ENCODE data around the gene PADI6.
"Not testable (repeated sequence)": the region's sequence is repeated elsewhere in the genome, so short reads cannot be mapped to it uniquely, and the experiment has no call there.

Gene PADI6

GRCh38 chr1:17404034-17404684 is 32.2 kb downstream of the PADI6 start:
- no peak for DNase-seq (ENCODE audit: low spot score)

DNA sequence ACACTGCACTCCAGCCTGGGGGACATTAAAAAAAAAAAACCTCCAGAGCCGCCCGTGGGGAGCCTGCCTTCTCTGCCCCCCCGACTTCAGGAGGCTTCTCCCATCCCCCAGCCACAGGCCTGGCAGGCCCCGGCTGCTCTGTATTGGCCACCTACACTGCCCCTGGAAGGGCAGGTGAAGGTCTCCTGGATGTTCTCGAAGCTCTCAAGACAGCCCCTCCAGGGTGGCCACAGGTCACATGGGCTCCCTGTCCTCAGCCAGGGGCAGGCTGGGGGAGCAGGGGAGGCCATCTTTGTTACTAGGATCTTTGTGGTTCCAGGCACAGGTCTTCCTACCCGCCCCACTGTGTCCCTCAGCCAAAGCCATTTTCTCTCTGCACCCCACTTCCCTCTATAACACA is 32.8 kb downstream of the PADI6 start:
- DNase-seq (ENCODE audit: low spot score): no peak

- peak; percentile 87 for DNase-seq (ENCODE audit: low spot score)
Observed at GRCh38 chr1:17405898-17406759, 34.1 kb downstream of the PADI6 start.

DNA sequence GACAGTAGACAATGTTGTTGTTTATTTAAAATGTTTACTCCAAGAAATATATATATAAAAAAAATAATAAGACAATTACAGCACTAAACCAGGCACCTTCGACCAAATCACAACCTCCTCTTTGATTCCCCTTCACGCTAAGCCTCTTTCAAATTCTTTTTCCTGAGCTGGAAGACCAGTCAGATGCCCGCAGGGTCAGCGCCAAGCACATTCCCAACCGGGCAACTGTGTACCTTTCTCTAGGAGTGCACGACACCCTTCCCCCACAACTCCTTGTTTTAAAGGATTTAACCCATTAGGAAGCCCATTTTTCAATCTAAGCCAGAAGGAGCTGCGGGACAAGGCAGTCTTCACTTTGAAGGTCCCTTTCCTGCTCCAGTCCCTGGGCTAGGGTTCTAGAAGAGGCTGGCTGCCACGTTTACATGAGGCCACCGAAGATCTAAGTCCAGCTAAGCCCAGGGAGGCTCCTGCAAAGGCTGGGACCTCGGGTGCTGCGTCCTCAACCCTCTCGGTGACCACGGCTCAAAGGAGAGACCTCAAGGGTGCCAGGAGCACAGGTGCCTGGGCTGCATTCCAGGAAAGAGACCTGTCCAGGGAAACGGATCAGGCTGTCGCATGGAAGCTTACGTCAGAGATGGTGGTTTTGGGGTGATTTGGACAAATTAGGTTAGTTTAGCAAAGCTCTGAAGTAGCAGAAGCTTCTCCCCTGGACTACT is 34.9 kb downstream of the PADI6 start:
- not testable (repeated sequence) for DNase-seq (ENCODE audit: low spot score)

DNA sequence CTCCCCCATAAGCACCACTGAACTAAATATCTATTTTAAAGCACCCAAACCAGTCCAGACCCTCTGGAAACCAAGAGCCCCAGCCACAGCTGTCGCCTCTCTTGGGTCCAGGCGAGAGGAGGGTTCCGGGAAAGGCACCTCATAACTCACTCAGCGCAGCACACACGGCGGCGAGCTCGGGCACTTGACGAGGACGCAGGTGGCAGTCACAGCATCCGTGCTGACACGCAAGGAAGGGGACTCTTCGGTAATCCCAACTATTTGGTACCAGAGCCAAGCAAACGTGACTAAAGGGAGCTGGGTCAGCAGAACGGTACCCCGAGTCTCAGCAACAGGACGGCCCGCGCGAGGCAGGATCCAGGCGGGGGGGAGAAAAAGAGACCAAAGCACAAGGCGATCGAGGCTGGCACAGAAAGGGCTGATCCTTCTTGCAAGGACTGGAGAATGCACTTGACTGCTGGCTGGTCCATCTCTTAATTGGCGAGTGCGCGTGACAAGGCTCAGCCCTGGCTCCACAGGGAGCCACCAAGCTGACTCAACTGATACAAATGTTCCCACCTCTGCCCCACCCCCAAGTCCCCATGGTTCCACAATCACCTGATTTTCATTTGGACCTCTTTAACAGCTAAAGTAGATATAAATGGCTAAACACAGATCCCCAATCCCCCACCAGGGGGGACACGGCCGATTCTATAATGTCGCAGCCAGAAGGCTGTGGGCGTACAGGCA is 36.0 kb downstream of the PADI6 start:
- not testable (repeated sequence) for DNase-seq (ENCODE audit: low spot score)

DNA sequence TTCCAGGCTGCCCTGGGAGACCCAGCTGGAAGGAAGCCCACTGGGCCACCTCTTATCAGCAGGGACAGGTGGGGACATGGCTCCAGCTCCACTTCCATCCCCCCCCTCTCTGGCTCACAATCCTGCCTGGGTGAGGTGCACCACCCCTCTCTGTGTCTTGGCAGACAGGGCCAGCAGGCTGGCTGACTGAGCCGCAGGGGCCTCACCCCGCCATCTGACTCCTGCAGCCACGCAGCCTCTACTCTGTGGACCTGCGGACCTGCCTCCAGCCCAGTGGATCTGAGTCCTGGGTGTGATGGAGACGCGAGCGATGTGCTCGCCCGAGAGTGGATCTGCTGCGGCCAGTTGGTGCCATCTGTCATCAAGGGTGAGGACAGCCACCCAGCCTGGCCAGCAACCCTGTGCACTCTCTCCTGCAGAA is 37.4 kb downstream of the PADI6 start:
- no peak for DNase-seq (ENCODE audit: low spot score)

- no peak for DNase-seq (ENCODE audit: low spot score)
Observed at GRCh38 chr1:17412093-17412870, 40.3 kb downstream of the PADI6 start.

DNA sequence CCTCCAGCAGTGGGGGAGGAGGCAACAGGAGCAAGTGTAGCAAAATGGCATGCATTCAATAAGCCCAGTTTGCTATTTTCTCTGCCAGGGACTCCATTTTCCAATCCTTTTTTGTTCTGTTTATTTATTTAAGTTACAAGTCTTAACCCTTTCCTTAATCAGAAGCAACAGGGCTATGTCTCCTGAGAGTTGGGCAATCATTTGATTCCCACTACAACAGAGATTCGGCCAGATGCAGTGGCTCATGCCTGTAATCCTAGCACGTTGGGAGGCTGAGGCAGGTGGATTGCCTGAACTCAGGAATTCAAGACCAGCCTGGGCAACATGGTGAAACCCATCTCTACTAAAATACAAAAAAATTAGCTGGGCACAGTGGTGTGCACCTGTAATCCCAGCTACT is 42.0 kb downstream of the PADI6 start:
- no peak for DNase-seq (ENCODE audit: low spot score)

DNA sequence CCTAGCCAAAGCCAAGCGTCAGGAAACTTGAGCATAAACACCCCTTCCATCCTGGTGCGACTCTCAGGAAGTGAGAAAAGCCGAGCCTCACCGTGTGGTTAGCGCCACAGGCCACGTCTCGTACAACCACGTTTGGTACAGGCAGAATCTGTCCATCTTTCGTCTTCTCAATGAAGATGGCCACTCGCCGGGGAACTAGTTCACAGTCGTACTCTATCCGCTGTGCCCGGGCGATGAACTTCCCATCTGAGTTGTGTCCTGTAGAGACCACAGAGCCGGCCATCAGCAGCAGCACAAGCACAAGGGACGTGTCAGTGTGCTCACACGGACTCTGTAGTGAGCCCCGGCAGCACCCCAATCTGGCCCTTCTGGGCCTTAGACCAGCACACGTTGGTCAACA is 44.4 kb downstream of the PADI6 start:
- DNase-seq (ENCODE audit: low spot score): no peak

DNA sequence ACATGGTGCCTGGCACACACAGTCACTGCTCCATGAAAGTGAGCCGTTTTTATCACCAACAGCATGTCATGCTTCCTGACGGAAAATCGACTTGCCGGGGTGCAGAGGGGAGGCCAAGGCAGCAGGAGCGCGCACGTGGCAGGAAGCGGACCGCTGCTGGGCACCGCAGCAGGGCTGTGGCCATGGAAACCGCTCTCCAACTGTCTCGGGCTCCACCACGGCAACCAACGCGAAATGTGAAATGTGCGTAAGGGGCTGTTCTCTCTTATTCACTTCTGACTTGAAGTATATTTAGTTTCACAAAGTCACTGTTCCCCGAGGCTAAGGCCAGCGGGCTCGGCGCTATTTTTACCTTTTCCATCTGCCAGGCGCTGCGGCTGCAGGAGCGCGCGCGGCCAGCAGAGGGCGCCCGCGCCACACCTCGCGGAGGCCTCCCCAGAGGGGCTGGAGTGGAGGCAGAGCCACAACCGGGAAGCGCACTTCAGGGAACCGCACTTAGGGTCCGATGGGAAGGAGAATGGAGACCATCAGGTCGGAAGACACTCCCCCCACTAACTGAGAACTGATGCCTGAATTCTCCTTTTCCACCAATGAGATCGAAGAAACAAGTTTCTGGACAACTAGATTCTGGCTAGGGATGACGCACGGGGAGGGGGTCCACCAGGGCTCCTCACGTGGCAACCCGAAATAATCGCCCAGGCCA is 47.8 kb downstream of the PADI6 start:
- DNase-seq (ENCODE audit: low spot score): peak; percentile 87

DNA sequence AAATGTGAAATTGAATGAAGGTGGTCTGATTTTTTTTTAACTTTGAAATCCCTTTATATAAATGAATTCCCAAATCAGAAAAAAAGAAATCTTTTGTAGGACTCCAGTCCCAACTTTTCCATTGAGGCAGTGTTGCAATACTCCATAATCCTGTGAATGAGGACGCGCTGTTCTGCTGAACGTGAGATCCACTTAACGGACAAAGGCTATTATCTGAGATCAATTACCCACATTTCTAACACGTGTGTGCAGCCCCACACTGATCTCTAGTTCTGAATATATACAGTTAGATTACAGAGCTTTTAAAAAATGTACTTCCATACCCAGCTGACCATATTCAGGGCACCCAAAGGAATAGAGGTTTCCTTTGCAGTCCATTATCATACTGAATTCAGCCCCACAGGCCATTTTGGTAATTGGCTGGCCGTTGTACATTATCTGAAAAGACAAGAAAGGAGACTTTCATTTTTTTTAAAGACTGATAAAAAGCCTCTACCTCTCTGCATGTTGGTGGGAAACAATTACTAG is 48.5 kb downstream of the PADI6 start:
- DNase-seq (ENCODE audit: low spot score): no peak

DNA sequence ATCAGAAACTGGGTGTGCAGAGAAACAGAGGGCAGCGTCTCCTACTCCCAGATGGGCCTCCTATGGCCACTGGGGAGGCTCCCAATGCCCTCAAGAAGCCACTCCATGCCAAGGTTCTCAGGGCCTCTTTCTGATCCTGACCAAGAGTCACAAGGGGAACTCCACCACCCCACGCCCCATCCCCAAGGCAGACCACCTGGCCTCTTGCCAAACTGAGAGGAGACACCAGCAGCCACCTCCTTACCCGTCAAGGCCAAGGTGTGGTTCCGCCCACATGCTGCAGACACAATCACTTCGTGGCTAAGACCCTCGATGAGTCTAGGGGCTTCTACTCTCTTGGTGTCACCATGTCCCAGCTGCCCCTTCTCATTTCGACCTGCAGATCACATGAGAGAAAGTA is 50.5 kb downstream of the PADI6 start:
- DNase-seq (ENCODE audit: low spot score): no peak

DNA sequence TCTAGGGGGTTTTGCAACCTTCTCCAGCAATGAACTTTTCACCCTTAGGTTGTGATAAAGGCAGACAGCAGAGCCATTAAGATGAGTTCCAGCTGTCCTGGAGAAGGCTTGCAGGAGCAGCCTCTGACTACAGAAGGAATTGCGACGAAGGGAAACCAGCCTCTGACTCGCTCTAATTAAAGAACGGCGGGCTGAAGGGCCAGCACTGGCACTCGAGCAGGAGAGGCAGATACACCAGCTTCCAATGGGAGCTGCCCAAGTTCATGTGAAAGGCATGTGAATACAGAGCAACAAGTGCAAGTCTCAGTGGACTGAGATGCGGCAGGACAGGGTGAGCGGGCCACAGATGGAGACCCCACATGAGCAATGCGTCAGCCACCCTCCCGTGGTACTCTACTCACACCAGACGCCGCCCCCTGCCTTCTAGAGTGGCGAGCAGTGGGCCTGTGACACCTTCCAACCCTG is 51.8 kb downstream of the PADI6 start:
- DNase-seq (ENCODE audit: low spot score): peak; percentile 61

GRCh38 chr1:17425806-17426600 is 54.0 kb downstream of the PADI6 start:
- DNase-seq (ENCODE audit: low spot score): no peak

DNA sequence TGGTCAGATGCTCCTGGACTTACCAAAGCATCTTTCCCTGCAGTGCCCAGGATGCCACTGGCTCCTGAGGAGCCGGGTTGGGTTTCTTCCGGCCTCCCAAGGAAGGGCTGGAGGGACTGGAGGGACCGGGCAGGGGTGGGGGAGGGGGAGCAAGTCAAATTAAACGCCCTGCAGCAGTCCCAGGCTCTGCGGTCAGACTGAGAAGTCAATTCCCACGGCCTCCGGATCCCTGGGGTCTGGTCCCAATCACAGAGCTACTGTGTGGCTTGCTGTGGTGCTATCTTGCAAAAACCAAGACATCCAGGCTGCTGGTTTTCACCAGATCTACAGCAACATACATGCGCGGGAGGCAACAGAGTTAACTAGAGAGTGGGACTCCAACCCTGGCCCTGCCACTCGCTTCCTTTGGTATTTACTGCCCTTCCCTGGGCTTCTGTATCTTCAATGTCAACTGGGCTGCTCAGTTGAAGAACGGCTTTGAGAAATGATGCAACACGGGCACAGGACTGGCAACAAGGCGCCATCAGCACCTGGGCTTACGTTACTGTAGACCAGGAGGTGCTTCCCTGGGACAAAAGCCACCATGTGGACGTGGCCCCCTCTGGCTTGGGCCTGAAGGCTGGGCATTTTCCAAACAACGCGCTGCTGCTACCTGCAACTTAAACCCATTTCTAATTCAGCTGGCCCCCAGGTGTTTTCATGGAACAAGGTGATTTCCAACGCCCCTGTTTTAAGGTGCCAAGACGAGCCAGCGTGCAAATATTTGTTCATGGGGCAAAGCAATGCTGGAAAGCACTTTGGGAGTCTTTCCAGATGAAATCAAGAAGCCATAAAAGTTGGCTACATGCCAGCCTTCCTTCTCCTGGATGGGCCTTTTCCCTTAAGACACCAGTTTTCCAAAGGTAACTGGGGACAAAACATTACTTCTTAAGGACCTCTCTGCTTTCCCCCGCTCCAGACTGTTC is 56.0 kb downstream of the PADI6 start:
- no peak for DNase-seq (ENCODE audit: low spot score)

GRCh38 chr1:17429183-17429582 is 57.2 kb downstream of the PADI6 start:
- no peak for DNase-seq (ENCODE audit: low spot score)

GRCh38 chr1:17432412-17432811 is 60.4 kb downstream of the PADI6 start:
- DNase-seq (ENCODE audit: low spot score): no peak

DNA sequence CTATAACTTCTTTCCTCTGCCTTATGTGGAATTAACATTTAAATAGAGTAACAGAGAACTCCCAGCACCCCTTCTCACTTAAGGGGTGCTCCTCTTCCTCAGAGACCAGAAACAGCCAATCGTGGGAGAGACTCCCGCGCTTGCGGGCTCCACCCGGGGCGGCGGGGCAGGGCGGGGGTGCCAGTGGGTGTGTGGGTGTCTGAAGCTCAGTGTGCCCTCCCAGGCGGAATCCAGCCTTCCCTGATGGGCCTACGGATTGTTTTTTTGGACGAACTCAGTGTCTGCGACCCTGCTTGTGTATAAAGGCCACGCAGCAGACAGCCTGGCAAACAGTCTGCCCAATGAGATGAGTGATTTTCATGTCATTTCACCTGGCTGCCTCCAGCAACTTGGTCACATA is 61.3 kb downstream of the PADI6 start:
- no peak for DNase-seq (ENCODE audit: low spot score)
